K562 (cell line): ENCODE measurements around the gene SPINK2. TPM values are rescaled to one million over a fixed set of nuclear protein-coding genes. Genes with fewer than 3 reads are reported as not detected.

Source experiments
- ATAC-seq: fragments of 200-7000 bp; cut with Tn5 transposase; 3 replicates; pipeline ENCODE4 v1.9.1; 2020; ENCODE audit warnings: moderate library complexity
- BruUV-seq: library from RNA; stranded (reverse); fragments of 400-500 nt; replicated peaks from 2 replicates; lab custom pipeline; 2021; lab: Mats Ljungman, UMichigan
- CTCF ChIA-PET: fragments of 300-600 bp; formaldehyde crosslinking; extraction: SDS; loops from one replicate; lab custom pipeline; 2021; ENCODE audit warnings: low intra/inter-chr PET ratio; lab: Yijun Ruan, JAX
- POLR2A ChIA-PET: fragments of 300-600, 350-650 bp; sonication (Branson Sonifier 250); formaldehyde crosslinking; extraction: SDS; loops from one replicate; lab custom pipeline; 2021; ENCODE audit warnings: antibody characterized with exemption, inconsistent platforms; lab: Yijun Ruan, JAX
- DNase-seq, 4 experiments: peaks; one replicate each; pipeline versions ENCODE4 v3.0.0 to v3.0.0-alpha.2; 2011 to 2018; ENCODE audit warnings: low spot score in 3 of 4, mixed read lengths in 3 of 4; ENCODE audit errors: extremely low read depth in 1 of 4
- FAIRE-seq: peaks from 2 replicates; lab custom pipeline; 2011; peaks lifted over from hg19 to GRCh38; lab: Jason Lieb, UNC
- H2AFZ ChIP-seq: 2 replicates; pipeline ENCODE4 v1.6.0; 2011; ENCODE audit warnings: low read depth, low read length, control low read depth, inconsistent platforms
- H3K27ac ChIP-seq: fragments of 200-600 bp; 3 replicates; pipeline ENCODE4 v1.8.0; 2011; ENCODE audit warnings: low read depth, mild to moderate bottlenecking, control low read depth, inconsistent platforms, low read length, moderate library complexity, mixed read lengths; ENCODE audit errors: extremely low read depth
- H3K27me3 ChIP-seq, 2 experiments: fragments of 300-600 bp in 1 of 2; 2 replicates in 1 of 2; 3 replicates in 1 of 2; pipeline versions ENCODE4 v1.6.0 to v1.8.0; 2011; ENCODE audit warnings: inconsistent platforms in 2 of 2, low read length in 2 of 2, mild to moderate bottlenecking in 1 of 2, mixed read lengths in 1 of 2, moderate library complexity in 1 of 2; ENCODE audit not compliant: control insufficient read depth in 2 of 2, insufficient read depth in 2 of 2
- H3K36me3 ChIP-seq: fragments of 300-600 bp; 3 replicates; pipeline ENCODE4 v1.8.0; 2011; ENCODE audit warnings: mild to moderate bottlenecking, low read length, inconsistent platforms; ENCODE audit not compliant: control insufficient read depth, insufficient read depth
- H3K4me1 ChIP-seq, 2 experiments: fragments of 200-600 bp in 1 of 2; replicated peaks in 1 of 2; 2 replicates in 1 of 2; 3 replicates in 1 of 2; pipeline versions ENCODE4 v1.5.1 to v1.8.0; 2011; ENCODE audit warnings: inconsistent platforms in 2 of 2, low read length in 2 of 2, mild to moderate bottlenecking in 1 of 2, mixed read lengths in 1 of 2, moderate library complexity in 1 of 2; ENCODE audit not compliant: control insufficient read depth in 2 of 2, insufficient read depth in 2 of 2
- H3K4me2 ChIP-seq: 2 replicates; pipeline ENCODE4 v1.6.1; 2011; ENCODE audit warnings: low read length, control low read depth, inconsistent platforms, mixed read lengths; ENCODE audit not compliant: insufficient read depth
- H3K4me3 ChIP-seq: fragments of 200-600 bp; sonication (generic), shearing (Covaris generic); 2 replicates; pipeline ENCODE4 v1.5.1; 2016; ENCODE audit warnings: control low read depth, inconsistent platforms
- H3K79me2 ChIP-seq: fragments of 200-600 bp; 3 replicates; pipeline ENCODE4 v1.8.0; 2011; ENCODE audit warnings: low read length, inconsistent platforms; ENCODE audit not compliant: control insufficient read depth, insufficient read depth
- H3K9ac ChIP-seq, 2 experiments: 2 replicates each; pipeline versions ENCODE4 v1.6.0 to v1.6.1; 2011; ENCODE audit warnings: low read depth in 2 of 2, low read length in 2 of 2, control low read depth in 1 of 2, inconsistent platforms in 1 of 2, mild to moderate bottlenecking in 1 of 2, mixed read lengths in 1 of 2; ENCODE audit not compliant: insufficient read depth in 1 of 2
- H3K9me1 ChIP-seq: one replicate; pipeline ENCODE4 v1.6.0; 2011; ENCODE audit warnings: inconsistent platforms, mild to moderate bottlenecking, low read length, moderate library complexity; ENCODE audit not compliant: control insufficient read depth, insufficient read depth
- H3K9me3 ChIP-seq: replicated peaks from 2 replicates; pipeline ENCODE4 v1.5.1; 2011; ENCODE audit warnings: low read depth, low read length, inconsistent platforms; ENCODE audit not compliant: control insufficient read depth, insufficient read depth
- H4K20me1 ChIP-seq: replicated peaks from 2 replicates; pipeline ENCODE4 v1.6.1; 2011; ENCODE audit warnings: low read length, inconsistent platforms, mixed read lengths; ENCODE audit not compliant: control insufficient read depth, insufficient read depth
- ETS2 ChIP-seq: IDR thresholded peaks from 2 replicates; pipeline ENCODE4 v1.6.1; 2016; ENCODE audit warnings: borderline replicate concordance, missing genetic modification characterization, mild to moderate bottlenecking, moderate library complexity, missing compliant biosample characterization; ENCODE audit not compliant: poor library complexity, severe bottlenecking
- KDM2B ChIP-seq: fragments of 250-450 bp; sonication (Bioruptor Pico); IDR thresholded peaks from 2 replicates; pipeline ENCODE4 v1.8.0; 2021; ENCODE audit warnings: mild to moderate bottlenecking, moderate library complexity
- LCOR ChIP-seq: sonication (generic); formaldehyde crosslinking; IDR thresholded peaks from 2 replicates; pipeline ENCODE4 v1.8.0; 2022; ENCODE audit warnings: mild to moderate bottlenecking, missing genetic modification reagents
- MYC ChIP-seq, 2 experiments: fragments of 250-450 bp in 1 of 2; sonication (Bioruptor Pico) in 1 of 2; IDR thresholded peaks; 2 replicates each; pipeline versions ENCODE4 v1.5.1 to v1.6.1; 2012 to 2021; ENCODE audit warnings: low read depth in 2 of 2, borderline replicate concordance in 1 of 2, improper control_type of control experiment in 1 of 2, low read length in 1 of 2, mild to moderate bottlenecking in 1 of 2, moderate library complexity in 1 of 2
- PHF20 ChIP-seq: fragments of 450-650 bp; IDR thresholded peaks from 2 replicates; pipeline ENCODE4 v1.6.1; 2018; ENCODE audit not compliant: partially characterized antibody
- POLR2B ChIP-seq: fragments of 450-650 bp; IDR thresholded peaks from 2 replicates; pipeline ENCODE4 v1.6.1; 2018; ENCODE audit warnings: low read depth; ENCODE audit not compliant: partially characterized antibody
- POLR2G ChIP-seq: fragments of 200-400 bp; formaldehyde crosslinking; IDR thresholded peaks from 2 replicates; pipeline ENCODE4 v1.6.1; 2017; ENCODE audit warnings: low read depth, mild to moderate bottlenecking, antibody characterized with exemption, low read length, moderate library complexity
- POU5F1 ChIP-seq: fragments of 150-350 bp; IDR thresholded peaks from 2 replicates; pipeline ENCODE4 v1.6.1; 2014; ENCODE audit warnings: borderline replicate concordance, low read length, low read depth, mild to moderate bottlenecking; ENCODE audit not compliant: partially characterized antibody
- PYGO2 ChIP-seq: fragments of 450-650 bp; IDR thresholded peaks from 2 replicates; pipeline ENCODE4 v1.6.1; 2016; ENCODE audit warnings: mild to moderate bottlenecking, missing genetic modification characterization, moderate library complexity, missing compliant biosample characterization
- SAFB ChIP-seq: fragments of 200-400 bp; formaldehyde crosslinking; IDR thresholded peaks from 2 replicates; pipeline ENCODE4 v1.6.1; 2017; ENCODE audit warnings: low read depth, low read length, borderline replicate concordance
- SOX6 ChIP-seq: fragments of 450-650 bp; IDR thresholded peaks from 2 replicates; pipeline ENCODE4 v1.6.1; 2014; ENCODE audit warnings: mild to moderate bottlenecking
- SPI1 ChIP-seq: IDR thresholded peaks from 2 replicates; pipeline ENCODE4 v1.6.1; 2011; ENCODE audit warnings: low read depth, low read length, control low read depth, borderline replicate concordance
- SRSF9 ChIP-seq: fragments of 200-400 bp; formaldehyde crosslinking; IDR thresholded peaks from 2 replicates; pipeline ENCODE4 v1.6.1; 2017; ENCODE audit warnings: low read depth, low read length, borderline replicate concordance
- ZNF561 ChIP-seq: fragments of 450-650 bp; formaldehyde crosslinking; conservative IDR thresholded peaks from 2 replicates; pipeline ENCODE4 v1.4.0; 2020; ENCODE audit warnings: mild to moderate bottlenecking, moderate library complexity
- WGBS: fragments of 100-300 bp; shearing (Covaris generic); methylation state at CpG from one replicate; pipeline ENCODE4 v1.1.6; 2016; ENCODE audit warnings: low coverage, mixed read lengths; ENCODE audit not compliant: insufficient coverage; ENCODE audit errors: missing lambda C conversion rate; 5-methylcytosine and 5-hydroxymethylcytosine counted together
- in situ Hi-C: fragments of 300-500 bp; cut with MboI; formaldehyde crosslinking; loops from 4 replicates; pipeline ENCODE4 v1.15.0; 2018; ENCODE audit warnings: inconsistent platforms, mixed read lengths
- intact Hi-C: fragments of 100-400 bp; cut with micrococcal nuclease; formaldehyde crosslinking; loops from 2 replicates; pipeline ENCODE4 v1.14.2; 2022
- polyA plus RNA-seq, 8 experiments: library from polyadenylated mRNA; depleted of rRNA in 4 of 8; stranded (reverse) in 5 of 8; unstranded in 3 of 8; fragments of >200 nt; fragmentation: Nextera tagmentation in 2 of 8; fragmentation: Illumina TruSeq in 1 of 8; extraction: Ambion mirVana in 2 of 8; extraction: Trizol in 1 of 8; gene quantifications; 2 replicates each; pipeline versions ENCODE4 v1.2.1 to v1.2.3, GENCODE V29; 2011 to 2014; ENCODE audit warnings: inconsistent platforms in 1 of 8, missing spikeins in 1 of 8
- total RNA-seq, 7 experiments: library from RNA; depleted of rRNA in 6 of 7; stranded (reverse); fragments of >200 nt in 6 of 7; fragmentation: Illumina TruSeq in 2 of 7; extraction: Trizol in 2 of 7; gene quantifications; 2 replicates each; pipeline versions ENCODE4 v1.2.1 to v1.2.3, GENCODE V29; 2011 to 2021; ENCODE audit warnings: low replicate concordance in 1 of 7
- TF ChIP-seq, protein P1 (sequence below): sonication (generic); formaldehyde crosslinking; IDR thresholded peaks from 2 replicates; pipeline ENCODE4 v1.4.0; 2020; ENCODE audit warnings: mild to moderate bottlenecking, missing genetic modification reagents

Gene SPINK2
- total and polyA plus RNA-seq, 9 of the 15 experiments (the other 6 are each of a cell fraction or from before 2014, with no cell fraction given), result not detected

DNA sequence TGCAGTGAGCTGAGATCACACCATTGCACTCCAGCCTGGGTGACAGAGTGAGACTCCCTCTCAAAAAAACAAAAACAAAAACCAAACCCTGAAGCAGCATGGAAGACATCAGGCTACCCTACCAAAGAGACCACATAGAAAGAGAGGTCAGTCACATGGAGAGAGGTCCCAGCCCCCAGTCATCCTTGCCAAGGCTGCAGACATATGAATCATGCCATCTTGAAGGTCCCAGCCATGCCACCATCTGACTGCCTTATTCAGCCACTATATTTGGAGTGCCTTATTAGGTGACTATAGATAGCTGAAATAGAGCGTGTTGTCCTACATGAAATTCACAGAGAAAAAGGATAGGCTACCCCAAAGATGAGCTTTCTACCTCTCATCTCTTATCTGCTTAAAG lies 48.2 kb downstream of the SPINK2 start:
- H3K79me2 ChIP-seq, result no peaks in the 10 kb centered on the region
- H3K27ac ChIP-seq, result no peak overlapping the region
- H3K9me1 ChIP-seq, result no peaks in the 10 kb centered on the region
- no peak for TF ChIP-seq LCOR (CRISPR knock-in tag)
- no peak for TF ChIP-seq POU5F1
- no peak for DNase-seq
- no peaks in the 10 kb centered on the region for H3K9me3 ChIP-seq
- POLR2A ChIA-PET, result no interaction called here
- no peaks in the 10 kb centered on the region for H4K20me1 ChIP-seq
- H3K4me3 ChIP-seq, result no peak overlapping the region
- no peaks in the 10 kb centered on the region for H3K4me1 ChIP-seq
- no TSS peak for BruUV-seq
- no peak overlapping the region for H3K9ac ChIP-seq
- intact Hi-C loops, result no loop called here
- WGBS, result 7% methylated on average over 1 of the region's 1 CpG
- in situ Hi-C loops, result no loop called here
- no peaks in the 10 kb centered on the region for H3K36me3 ChIP-seq
- ATAC-seq, result no peak
- no peak overlapping the region for H2AFZ ChIP-seq
- H3K4me2 ChIP-seq, result no peak overlapping the region
- FAIRE-seq, result no peak
- CTCF ChIA-PET, result no interaction called here
- H3K27me3 ChIP-seq, result peaks cover 3 to 14% of the 10 kb centered on the region in 2 experiments; a peak in 3 of 5 replicates

- H3K36me3 ChIP-seq, result no peaks in the 10 kb centered on the region
- H3K4me2 ChIP-seq, result no peak overlapping the region
- intact Hi-C loops (no loop called here), in situ Hi-C loops (no loop called here)
- no peaks in the 10 kb centered on the region for H4K20me1 ChIP-seq
- peaks cover 3 to 11% of the 10 kb centered on the region in 2 experiments; a peak in 3 of 5 replicates for H3K27me3 ChIP-seq
- BruUV-seq, result no TSS peak
- H3K4me1 ChIP-seq, result no peaks in the 10 kb centered on the region
- no peak for ATAC-seq
- H3K9ac ChIP-seq, result no peak overlapping the region
- no peak overlapping the region for H3K27ac ChIP-seq
- H3K9me1 ChIP-seq, result no peaks in the 10 kb centered on the region
- CTCF ChIA-PET, result no interaction called here
- no peak for DNase-seq
- no peak overlapping the region for H2AFZ ChIP-seq
- no peaks in the 10 kb centered on the region for H3K9me3 ChIP-seq
- POLR2A ChIA-PET, result interaction anchor here (1.7 kb wide), 1 partner anchor 9 kb away, joined by 9 read pairs; no protein-coding TSS in a partner anchor
- H3K4me3 ChIP-seq, result no peak overlapping the region
- FAIRE-seq, result no peak
- 0% methylated on average over 2 of the region's 2 CpGs for WGBS
- H3K79me2 ChIP-seq, result no peaks in the 10 kb centered on the region
- no peak for TF ChIP-seq ZNF561 (CRISPR knock-in tag)
- TF ChIP-seq ETS2, result no peak
- TF ChIP-seq MYC (IDR thresholded peaks at IDR 0.05; ENCODE audit: low read depth, low read length), result no peak
- no peak for TF ChIP-seq MYC (CRISPR knock-in tag; IDR thresholded peaks at IDR 0.05; ENCODE audit: borderline replicate concordance, low read depth)
- TF ChIP-seq PYGO2 (tag), result no peak
- no peak for TF ChIP-seq SPI1
- TF ChIP-seq SOX6, result no peak
- no peak for TF ChIP-seq PHF20
- no peak for TF ChIP-seq SRSF9
- TF ChIP-seq, protein P1, sequence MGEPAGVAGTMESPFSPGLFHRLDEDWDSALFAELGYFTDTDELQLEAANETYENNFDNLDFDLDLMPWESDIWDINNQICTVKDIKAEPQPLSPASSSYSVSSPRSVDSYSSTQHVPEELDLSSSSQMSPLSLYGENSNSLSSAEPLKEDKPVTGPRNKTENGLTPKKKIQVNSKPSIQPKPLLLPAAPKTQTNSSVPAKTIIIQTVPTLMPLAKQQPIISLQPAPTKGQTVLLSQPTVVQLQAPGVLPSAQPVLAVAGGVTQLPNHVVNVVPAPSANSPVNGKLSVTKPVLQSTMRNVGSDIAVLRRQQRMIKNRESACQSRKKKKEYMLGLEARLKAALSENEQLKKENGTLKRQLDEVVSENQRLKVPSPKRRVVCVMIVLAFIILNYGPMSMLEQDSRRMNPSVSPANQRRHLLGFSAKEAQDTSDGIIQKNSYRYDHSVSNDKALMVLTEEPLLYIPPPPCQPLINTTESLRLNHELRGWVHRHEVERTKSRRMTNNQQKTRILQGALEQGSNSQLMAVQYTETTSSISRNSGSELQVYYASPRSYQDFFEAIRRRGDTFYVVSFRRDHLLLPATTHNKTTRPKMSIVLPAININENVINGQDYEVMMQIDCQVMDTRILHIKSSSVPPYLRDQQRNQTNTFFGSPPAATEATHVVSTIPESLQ (CRISPR knock-in tag), result no peak
- TF ChIP-seq KDM2B (CRISPR knock-in tag), result no peak
- no peak for TF ChIP-seq POLR2G
- no peak for TF ChIP-seq POLR2B
- no peak for TF ChIP-seq SAFB
These were observed 49.4 kb downstream of the SPINK2 start for GRCh38 chr4:56772134-56772533.
